Stimulated activated CD8-positive, alpha-beta memory T cell treated with anti-CD3 and anti-CD28 coated beads, Interleukin-15, amount 100 ng/mL, for 1 hour (primary cell): Measurements from ENCODE around the gene LAMP1.
"Not testable (repeated sequence)": the region's sequence is repeated elsewhere in the genome, so short reads cannot be mapped to it uniquely, and the experiment has no call there.

Source experiments
- DNase-seq: peaks from one replicate; pipeline ENCODE4 v3.0.0-alpha.2; 2020; ENCODE audit warnings: low read depth

The LAMP1 gene, protein sequence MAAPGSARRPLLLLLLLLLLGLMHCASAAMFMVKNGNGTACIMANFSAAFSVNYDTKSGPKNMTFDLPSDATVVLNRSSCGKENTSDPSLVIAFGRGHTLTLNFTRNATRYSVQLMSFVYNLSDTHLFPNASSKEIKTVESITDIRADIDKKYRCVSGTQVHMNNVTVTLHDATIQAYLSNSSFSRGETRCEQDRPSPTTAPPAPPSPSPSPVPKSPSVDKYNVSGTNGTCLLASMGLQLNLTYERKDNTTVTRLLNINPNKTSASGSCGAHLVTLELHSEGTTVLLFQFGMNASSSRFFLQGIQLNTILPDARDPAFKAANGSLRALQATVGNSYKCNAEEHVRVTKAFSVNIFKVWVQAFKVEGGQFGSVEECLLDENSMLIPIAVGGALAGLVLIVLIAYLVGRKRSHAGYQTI

GRCh38 chr13:113296823-113297369 is at the start of gene LAMP1:
TSS of gene LAMP1 (plus strand) at chr13:113297239. CDS start at chr13:113297435, 196 bp downstream.
- peak; percentile 94 for DNase-seq

DNA sequence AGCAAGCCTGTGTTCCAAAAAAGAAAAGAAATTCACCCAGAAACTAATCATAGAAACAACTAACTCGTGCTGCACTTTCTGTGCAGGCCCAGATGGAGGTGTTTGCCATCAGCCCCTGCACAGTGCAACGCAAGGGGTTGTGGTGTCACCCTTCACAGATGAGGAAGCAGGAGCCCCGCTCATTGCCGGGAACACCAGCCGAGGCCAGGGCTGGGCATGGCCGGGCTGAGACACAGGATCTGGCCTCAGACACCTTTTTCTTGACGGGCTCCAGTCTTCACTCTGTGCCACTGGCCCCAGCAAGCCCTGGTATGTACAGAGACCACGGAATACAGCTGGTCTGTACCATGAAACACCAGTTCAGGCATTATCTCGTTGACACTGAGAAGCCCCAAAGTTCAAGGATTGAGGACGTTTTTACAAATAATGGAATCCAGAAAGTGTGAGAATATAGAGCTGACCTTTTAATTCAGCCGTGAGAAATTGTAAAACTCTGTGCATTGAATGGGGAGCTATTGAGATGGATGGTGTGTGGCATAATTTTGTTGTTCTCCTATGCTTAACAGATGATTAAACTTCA is 44.4 kb upstream of the LAMP1 start:
- no peak for DNase-seq

GRCh38 chr13:113257908-113258307 is 39.1 kb upstream of the LAMP1 start:
- DNase-seq = not testable (repeated sequence)

- DNase-seq = no peak
These were observed 38.6 kb upstream of the LAMP1 start for GRCh38 chr13:113258321-113259054.

DNA sequence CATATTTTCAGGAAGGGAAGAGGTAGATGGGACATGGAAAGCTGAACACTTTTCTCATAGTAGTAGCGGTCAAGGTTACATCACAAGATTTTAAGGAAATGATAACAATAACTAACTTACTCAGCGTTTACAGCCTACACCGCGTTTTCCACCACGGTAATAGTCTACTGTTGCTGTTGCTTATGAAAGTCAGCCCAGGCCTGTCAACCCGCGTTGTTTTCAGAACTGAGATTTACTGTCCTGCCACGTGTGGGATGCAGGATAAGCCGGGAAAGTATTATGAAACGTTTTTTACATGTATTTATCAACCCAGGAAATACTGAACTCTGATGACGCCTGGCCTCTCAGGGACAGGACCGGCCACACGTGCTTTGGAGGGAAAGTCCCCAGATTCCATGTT is 36.0 kb upstream of the LAMP1 start:
- no peak for DNase-seq

GRCh38 chr13:113263016-113263415 is 34.0 kb upstream of the LAMP1 start:
- DNase-seq = not testable (repeated sequence)

DNA sequence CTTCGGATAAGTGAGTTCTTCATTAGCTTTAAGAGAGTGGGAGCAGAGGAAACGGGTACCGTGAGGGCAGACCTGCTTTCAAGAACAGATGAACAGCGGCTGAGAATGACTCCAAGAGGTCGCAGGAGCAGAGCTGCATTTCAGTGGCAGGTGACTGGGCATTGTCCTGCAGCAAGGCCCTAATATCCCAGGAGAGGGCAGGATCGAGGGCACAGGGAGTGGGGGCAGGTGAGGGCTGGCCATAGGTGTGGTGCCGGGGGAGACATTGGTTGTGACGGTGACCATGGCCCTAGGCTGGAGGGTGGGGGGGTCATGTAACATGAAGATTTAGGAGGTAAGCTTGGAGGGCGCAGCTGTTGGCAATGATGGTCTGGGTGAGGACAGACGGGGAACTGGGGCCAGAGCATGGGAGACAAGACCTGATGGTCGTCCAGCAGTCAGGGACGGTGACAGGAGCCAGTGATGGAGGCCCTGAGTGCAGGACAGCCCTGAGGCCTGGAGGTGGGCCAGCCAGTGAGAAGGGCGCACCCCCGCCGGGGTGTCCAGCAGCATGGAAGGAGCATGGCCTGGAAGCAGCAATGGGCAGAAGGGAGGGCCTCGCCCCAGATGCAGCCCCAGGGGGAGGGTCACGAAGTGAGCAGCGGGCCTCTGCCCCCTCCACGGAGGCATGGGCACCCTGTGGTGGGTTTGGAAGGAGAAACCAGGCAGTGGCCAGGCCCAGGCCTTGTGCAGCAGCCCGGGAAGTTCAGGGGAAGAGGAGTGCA is 29.2 kb upstream of the LAMP1 start:
- DNase-seq = no peak

DNA sequence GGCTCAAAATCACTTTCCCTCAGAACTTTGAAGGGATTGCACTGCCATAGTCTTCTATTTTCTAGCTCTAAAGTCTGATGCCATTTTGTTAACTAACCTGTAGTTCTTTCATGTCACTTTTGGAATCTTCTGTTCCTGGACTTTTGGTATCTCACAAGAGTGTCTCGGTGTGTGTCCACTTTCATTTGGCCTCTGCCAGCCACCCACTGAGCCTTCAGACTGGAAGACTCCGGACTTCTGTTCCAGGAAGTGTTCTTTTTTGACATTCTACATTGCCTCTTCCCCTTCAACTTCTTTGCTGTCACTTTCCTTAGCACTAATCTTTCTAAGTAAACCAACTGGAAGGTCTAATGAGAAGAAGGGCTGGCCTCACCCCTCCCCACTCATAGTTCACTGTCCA is 25.0 kb upstream of the LAMP1 start:
- no peak for DNase-seq

GRCh38 chr13:113272701-113273181 is 24.3 kb upstream of the LAMP1 start:
- DNase-seq = no peak

DNA sequence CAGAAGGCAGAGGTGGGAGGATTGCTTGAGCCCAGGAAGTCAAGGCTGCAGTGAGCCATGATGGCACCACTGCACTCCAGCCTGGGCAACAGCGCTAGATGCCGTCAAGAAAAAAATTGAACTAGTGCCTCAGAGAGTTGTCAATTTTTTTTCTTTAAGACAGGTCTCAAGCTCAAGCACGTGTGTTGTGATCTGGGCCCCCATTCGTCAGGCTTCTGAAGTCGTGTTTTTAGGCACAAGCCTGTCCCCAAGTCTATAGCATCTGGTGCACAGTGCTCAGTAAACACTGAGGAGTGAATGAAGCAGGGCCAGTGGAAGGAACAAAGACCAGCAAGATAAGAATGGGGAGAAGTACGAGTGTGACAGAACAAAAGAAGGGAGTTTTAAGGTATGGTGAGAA is 23.7 kb upstream of the LAMP1 start:
- no peak for DNase-seq

- no peak for DNase-seq
These were observed 23.0 kb upstream of the LAMP1 start for GRCh38 chr13:113273851-113274590.

DNA sequence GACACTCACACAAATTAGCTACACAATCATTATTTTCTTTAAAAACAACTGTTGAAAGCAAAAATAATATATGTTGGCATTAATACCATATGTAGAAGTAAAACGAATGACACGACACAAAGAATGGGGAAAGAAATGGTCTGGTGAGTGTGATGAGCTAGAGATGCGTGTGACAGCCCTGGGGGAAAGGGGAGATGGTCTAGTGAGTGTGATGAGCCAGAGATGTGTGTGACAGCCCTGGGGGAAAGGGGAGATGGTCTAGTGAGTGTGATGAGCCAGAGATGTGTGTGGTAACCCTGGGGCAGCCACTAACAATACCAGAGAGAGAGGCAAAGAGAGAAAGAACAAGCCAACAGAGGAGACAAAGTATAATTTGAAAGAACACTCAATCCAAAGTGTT is 22.3 kb upstream of the LAMP1 start:
- no peak for DNase-seq

DNA sequence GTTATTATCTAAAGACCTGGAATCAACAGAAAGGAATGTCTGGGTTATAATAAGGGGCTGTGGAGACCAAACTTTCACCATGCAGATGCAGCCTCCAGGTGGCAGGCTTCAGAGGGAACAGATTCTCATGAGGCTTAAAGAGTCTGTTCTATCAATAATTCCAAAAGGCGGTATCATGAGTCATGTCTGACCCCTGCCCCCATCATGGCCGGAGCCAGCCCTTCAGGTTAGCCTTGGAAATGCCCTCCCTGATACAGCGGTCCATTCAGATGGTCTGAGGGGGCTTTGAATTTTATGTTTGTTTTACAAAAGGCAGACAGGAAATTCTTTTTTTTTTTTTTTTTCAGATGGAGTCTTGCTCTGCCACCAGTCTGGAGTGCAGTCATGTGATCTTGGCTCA is 21.7 kb upstream of the LAMP1 start:
- no peak for DNase-seq

DNA sequence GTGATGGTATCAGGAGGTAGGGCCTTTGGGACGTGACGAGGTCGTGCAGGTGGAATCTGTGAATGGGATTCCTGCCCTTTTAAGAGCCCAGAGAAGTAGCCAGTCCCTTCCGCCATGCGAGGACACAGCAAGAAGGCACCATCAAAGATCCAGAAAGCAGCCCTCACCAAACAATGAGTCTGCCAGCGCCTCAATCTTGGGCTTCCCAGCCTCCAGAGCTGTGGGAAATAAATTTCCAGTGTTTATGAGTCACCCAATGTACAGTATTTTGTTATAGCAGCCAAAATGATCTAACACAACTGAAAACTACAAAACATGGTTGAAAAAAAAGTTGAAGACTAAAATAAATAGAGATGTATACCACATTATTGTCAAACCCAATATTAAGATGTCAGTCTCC is 16.9 kb upstream of the LAMP1 start:
- no peak for DNase-seq

DNA sequence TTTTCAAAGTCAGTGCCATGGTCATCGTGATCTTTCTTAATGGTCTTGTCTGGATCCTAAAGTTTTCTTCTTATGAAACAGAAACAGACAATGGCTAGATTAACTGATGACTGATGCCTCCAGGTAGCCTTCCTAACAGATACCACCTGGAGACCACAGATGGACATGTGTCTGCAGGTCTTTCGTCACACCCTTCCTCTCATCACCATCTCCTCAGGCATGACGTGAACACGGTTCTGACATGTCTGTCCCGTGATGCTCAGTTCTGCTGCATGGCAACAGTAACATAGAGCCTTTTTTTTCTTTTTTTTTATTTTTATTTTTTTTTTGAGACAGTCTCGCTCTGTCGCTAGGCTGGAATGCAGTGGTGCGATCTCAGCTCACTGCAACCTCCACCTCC is 13.1 kb upstream of the LAMP1 start:
- no peak for DNase-seq

- DNase-seq = no peak
These were observed 8.2 kb upstream of the LAMP1 start for GRCh38 chr13:113288880-113289279.

GRCh38 chr13:113291129-113291528 is 5.9 kb upstream of the LAMP1 start:
- DNase-seq = no peak

- no peak for DNase-seq
These were observed 4.8 kb upstream of the LAMP1 start for GRCh38 chr13:113292021-113292862.

GRCh38 chr13:113293686-113294085 is 3.4 kb upstream of the LAMP1 start:
- no peak for DNase-seq

GRCh38 chr13:113295776-113296175 is 1.3 kb upstream of the LAMP1 start:
- no peak for DNase-seq
